ENCODE results near the gene KCNJ16.

The KCNJ16 gene

DNA sequence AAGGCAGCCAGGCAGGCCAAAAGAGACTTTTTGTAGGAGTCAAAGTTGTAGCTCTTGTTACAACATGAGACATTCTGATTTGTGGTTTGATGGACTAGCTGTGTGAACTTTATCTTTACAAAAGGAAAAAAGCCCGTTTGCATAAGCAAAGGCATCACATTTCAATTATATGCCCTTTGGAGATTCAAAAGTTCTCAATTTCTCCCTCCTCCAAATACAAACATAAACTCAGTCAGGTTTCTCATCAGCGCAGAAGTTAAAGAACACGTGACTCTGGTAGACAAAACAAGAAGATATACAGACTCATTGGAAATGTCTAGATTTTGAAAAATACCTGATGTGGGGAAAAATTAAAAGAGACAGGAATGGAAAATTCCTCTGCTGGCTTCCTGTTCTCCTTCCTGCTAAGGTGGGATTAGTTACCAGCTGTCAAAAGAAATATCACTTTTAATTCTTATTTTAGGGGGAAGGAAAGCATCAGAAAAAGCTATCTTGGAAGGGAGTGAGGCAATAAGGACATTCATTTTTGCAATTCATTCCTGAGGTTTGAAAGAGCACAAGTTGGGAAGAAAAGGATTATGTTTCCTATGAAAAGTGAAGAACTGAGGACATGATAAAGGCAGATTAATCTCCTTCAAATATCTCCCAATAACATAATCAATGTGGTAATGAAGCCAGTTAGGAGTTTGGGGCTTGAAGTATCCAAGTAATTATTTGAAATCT lies 4.6 kb upstream of the KCNJ16 start:
- DNase-seq = no peak

DNA sequence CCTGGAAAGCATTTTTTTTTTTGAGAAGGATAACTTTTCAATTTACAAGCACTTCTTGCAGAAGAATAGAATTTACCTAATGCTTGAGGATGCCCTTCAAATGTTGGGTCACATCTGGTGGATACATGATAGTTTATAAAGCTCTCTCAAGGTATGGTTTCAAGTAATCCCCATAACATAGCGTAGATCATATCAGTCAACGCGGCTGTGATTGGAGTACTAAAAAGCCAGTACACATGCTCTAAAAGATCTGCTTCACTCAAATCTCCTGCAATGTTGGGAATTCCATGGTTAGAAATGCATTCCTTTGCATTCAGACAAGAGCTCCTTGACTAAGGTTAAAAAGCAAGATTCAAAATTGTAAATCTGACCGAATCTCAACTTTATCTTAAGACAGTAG lies 3.9 kb upstream of the KCNJ16 start:
- DNase-seq = no peak

DNA sequence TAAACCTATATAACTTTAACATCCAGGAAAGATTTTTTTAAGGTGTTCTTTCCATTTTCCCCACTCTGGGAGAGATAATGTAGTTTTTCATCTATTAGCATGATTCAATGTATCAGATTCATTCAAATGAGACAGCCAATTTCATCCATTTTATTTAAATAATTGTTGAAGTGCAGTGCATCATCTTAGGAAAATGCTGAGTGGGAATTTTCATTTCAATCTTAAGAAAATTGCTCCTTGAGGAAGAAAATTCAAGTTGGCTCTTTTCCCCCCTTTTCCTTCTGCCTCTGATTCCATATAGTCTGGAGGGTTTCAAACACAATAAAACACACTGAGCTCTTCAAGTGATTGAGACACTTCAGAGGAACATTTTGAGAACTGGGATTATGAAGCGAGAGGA lies 3.4 kb upstream of the KCNJ16 start:
- DNase-seq = no peak

- no peak for DNase-seq
These were observed 2.3 kb upstream of the KCNJ16 start for GRCh38 chr17:70072546-70073309.

DNA sequence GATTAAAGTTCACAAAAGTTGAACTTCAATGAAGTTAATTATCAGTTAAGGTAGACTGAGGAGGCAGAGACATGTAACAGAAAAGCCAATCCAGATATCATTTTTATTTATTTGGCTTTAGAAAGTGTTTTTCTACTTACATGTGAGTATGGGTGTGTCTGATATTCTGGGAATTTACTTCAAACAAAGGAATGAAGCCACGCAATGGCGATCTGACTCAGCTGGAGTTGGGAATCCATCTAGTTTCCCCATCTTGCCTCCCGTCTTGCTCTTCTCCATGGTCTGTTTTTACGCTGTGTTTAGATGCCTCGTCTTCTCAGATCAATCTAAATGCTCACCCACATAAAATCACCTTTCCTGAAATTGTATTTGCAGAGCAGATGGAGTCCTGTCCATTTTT lies 1.7 kb upstream of the KCNJ16 start:
- DNase-seq = no peak

- no peak for DNase-seq
These were observed 1.2 kb upstream of the KCNJ16 start for GRCh38 chr17:70073799-70074198.

DNA sequence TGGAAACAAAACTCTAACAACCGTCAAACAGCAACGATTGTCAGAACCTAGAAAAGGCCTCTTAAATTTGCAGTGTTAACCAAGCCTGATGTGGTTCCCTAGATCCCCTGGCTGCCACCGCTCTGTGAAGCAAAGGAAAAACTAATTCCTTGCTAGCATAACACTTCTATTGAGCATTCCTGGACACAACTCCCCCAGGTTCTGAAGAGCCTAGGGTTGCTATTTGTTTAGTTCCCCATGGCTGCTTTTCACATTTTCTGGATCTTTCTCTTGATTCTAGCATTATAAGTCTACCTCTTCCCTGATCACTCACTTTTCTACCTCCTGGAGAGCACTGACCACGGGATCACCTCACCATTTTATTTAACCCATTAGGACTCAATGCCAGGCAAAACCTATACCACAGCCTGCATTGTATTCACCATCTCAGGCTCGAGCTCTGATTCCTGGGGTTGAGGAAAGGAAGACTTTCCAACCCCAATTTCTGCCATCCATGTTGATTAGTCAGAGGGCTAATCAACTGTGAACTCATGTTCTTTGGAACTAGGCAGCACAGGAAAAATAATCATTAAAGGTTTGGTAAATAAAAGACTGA lies 692 bp upstream of the KCNJ16 start:
- no peak for DNase-seq

DNA sequence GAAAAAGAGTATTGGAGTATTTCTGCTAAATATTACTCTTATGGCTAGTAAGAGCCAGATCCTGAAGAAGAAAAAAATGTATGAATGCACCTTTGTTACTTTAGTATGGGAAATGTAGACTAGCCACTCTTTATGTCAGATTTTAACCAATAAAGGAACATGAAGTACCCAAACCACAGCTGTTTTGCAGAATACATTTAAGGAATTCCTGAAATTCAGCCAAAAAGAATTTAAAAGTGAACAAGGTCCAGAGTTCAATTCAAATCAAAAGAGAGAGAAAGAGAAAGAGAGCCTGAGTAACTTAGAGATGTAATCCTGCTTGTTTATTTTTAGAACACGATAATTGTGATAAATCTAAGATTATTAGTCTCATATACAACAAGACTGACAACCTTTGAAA lies 1.2 kb downstream of the KCNJ16 start:
- DNase-seq = no peak

GRCh38 chr17:70076831-70077230 lies 1.8 kb downstream of the KCNJ16 start:
- DNase-seq = no peak

DNA sequence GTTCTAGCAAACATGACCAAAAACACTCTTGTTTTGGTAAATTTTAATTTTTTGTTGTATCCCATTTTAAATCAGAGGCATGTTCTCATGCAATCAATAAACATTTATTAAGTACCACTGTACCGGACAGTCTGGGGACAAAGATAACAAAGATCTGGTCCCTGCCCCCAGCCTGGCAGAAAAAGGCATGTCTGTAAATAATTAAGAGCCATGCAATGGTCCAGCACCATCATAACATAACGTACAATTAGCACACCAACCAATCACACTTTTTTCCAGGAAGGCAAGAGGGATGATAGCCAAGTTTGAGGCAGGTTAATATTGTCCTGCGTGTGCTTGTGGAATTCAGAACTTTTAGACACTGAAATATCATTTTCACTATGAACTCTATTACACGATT lies 3.5 kb downstream of the KCNJ16 start:
- DNase-seq = no peak

- no peak for DNase-seq
These were observed 4.0 kb downstream of the KCNJ16 start for GRCh38 chr17:70078994-70079531.

GRCh38 chr17:70080541-70081347 lies 5.7 kb downstream of the KCNJ16 start:
- DNase-seq = no peak

DNA sequence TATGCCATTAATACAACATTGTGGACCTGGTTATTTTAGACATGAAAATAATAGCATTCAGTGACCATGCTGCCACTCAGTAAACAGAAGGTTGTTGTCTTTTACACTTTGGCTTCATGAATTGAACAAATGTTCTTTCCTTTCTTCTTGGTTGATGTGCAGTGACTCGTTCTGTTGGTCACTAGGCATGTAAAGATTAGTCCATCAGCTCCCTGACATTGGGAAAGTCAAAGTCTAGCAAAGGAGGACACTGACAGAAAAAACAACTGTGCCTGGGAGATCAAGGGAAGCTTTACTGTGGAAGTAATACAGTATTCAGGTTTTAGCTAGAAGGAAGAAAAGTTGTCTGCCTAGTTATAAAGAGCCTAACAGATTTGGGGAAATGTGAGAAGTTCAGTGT lies 6.9 kb downstream of the KCNJ16 start:
- DNase-seq = no peak

DNA sequence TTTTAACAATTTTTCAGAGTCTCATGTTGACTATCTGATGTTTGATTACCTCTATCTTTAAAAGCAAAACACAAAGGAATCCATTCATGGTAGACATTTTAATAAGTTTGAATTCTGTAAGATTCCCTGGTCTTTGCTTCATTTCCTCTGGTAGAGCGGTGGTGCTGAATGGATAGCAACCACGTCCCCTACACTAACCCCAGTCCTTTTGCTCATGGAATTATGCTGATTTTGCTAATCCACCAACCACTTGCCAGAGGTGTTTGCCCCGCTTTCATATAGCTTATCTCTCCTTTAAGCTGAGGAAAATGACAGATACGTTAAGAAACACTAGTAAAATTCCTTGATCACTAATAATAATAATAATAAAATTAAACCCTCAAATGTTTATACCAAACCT lies 9.5 kb downstream of the KCNJ16 start:
- DNase-seq = no peak

GRCh38 chr17:70086516-70086915 lies 11.5 kb downstream of the KCNJ16 start:
- DNase-seq = no peak

DNA sequence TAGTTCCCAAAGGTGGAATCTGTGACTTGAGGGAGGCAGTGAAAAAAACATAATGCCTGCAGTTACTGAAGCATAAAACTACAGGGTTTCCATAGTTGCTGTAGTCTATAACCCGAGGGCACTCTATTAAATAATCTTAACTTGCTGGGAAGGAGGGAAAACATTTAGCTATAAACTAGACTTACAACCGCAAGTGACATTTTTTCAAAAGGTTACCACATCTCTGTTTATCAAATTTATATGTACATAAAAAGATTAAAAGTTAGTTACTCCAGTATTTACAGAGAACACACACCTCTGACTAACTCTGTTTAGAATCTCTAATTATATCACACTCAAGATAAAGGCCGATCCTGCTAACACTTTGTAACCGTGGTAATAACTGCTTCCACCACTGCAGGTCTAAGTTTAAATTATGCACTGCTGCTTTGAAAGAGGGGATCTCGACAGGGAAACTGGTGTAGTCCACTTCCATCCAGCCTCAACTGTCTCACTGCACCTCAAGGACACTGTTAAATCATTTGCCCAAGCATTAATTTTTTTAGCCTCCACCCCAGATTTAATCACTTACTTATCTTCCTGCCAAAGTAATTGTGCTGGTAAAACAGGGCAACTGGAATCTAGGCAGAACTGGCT lies 14.6 kb downstream of the KCNJ16 start:
- DNase-seq = no peak

- DNase-seq = no peak
These were observed 16.1 kb downstream of the KCNJ16 start for GRCh38 chr17:70091005-70091568.

DNA sequence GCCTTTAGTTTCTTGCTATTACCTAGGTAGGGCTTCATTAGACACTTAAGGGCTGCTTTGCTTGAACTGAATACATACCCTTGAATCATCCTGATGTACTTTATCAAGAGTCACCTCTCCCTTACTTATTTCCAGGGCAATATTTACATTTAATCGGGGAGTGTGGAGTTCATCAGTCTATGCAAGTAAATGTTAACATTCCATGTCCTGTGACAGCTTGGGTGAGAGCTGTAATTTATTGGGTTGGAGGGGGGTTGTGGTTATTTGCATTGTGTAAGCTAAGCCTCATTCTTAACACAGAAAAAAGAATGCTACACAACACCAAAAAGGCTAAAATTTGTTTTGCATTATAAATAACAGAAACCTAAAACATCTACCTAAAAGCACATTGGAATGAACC lies 16.7 kb downstream of the KCNJ16 start:
- DNase-seq = no peak

DNA sequence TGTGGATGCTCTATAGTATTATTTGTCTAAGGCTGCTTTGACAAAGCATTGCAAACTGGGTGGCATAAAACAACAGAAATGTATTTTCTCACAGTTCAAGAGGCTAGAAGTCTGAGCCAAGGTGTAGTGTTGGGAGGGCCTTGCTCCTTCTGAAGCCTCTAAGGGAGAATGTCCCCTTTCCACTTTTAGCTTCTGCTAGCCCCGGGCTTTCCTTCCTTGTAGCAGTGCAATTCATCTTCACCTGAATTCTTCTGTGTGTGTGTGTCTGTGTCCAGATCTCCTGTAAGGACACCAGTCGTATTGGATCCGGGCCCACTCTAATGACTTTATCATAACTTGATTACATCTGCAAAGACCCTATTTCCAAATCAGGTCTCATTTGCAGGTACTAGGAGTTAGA lies 18.1 kb downstream of the KCNJ16 start:
- no peak for DNase-seq

- DNase-seq = no peak
These were observed 20.4 kb downstream of the KCNJ16 start for GRCh38 chr17:70095455-70095854.

DNA sequence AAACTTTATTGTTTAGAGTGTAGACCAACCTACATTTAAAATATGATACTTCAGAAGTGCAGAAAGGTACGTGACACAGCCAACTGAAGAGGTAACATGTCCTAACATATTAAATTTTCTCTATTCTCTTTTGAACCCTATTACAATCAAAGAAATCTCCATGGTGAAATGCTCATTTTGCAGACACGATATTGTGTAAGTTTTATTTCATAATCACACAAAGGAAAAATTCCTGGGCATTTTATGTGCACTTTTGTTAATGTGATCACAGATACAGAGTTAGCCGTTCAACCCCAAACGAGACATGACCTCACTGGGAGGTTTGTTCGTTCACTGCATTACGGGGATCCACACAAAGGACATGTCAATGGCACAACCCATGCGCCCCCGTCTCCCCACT lies 21.8 kb downstream of the KCNJ16 start:
- no peak for DNase-seq

DNA sequence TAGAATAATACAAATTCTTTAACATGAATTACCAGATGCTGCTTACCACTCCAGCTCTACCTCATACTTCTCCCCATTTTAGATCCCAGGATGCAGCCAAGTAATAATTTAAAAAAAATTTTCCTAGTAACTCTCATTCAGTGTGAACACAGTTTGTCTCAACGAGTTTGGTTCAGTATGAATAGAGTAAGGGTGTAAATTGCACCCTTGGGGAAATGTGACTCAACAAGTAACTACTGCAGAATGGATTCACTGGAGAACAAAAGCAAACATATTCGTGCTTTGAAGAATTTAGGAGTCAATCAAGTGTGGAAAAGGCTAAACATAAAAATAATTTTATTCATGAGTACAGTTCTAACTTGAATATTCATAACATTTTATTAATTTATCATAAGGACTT lies 23.0 kb downstream of the KCNJ16 start:
- DNase-seq = no peak

Measured in COR-L47 (cell line).